Glomerular visceral epithelial cell (primary cell): ENCODE data around the gene UBE3B.
A peak's percentile ranks its signal among the peaks of the same experiment; 100 is the strongest.

Experiments used
- DNase-seq: peaks from one replicate; pipeline ENCODE4 v3.0.0-alpha.2; 2016; ENCODE audit errors: extremely low spot score

Gene UBE3B

GRCh38 chr12:109532721-109533486 is 55.5 kb downstream of the UBE3B start:
- DNase-seq: no peak

GRCh38 chr12:109533487-109533740 is 56.0 kb downstream of the UBE3B start:
- DNase-seq: no peak

GRCh38 chr12:109534456-109534855 is 57.0 kb downstream of the UBE3B start:
- no peak for DNase-seq

- DNase-seq: no peak
Observed at GRCh38 chr12:109535231-109535862, 57.9 kb downstream of the UBE3B start.

GRCh38 chr12:109535863-109536250 is 58.4 kb downstream of the UBE3B start:
- DNase-seq: no peak

- DNase-seq: no peak
Observed at GRCh38 chr12:109537136-109537535, 59.7 kb downstream of the UBE3B start.

GRCh38 chr12:109538191-109538863 is 60.9 kb downstream of the UBE3B start:
- DNase-seq: no peak

GRCh38 chr12:109539508-109539907 is 62.1 kb downstream of the UBE3B start:
- DNase-seq: no peak

- DNase-seq: no peak
Observed at GRCh38 chr12:109540526-109541412, 63.3 kb downstream of the UBE3B start.

GRCh38 chr12:109541413-109541726 is 63.9 kb downstream of the UBE3B start:
- no peak for DNase-seq

- DNase-seq: peak; percentile 17
Observed at GRCh38 chr12:109542014-109542413, 64.6 kb downstream of the UBE3B start.

- DNase-seq: no peak
Observed at GRCh38 chr12:109542876-109543275, 65.4 kb downstream of the UBE3B start.

GRCh38 chr12:109544955-109545531 is 67.6 kb downstream of the UBE3B start:
- DNase-seq: peak; percentile 60

- DNase-seq: no peak
Observed at GRCh38 chr12:109545826-109546225, 68.4 kb downstream of the UBE3B start.

GRCh38 chr12:109547286-109547685 is 69.9 kb downstream of the UBE3B start:
- DNase-seq: no peak

GRCh38 chr12:109548258-109548657 is 70.8 kb downstream of the UBE3B start:
- no peak for DNase-seq

- no peak for DNase-seq
Observed at GRCh38 chr12:109549613-109550270, 72.3 kb downstream of the UBE3B start.

GRCh38 chr12:109550281-109550680 is 72.8 kb downstream of the UBE3B start:
- DNase-seq: no peak

- DNase-seq: no peak
Observed at GRCh38 chr12:109551108-109551507, 73.7 kb downstream of the UBE3B start.

GRCh38 chr12:109552971-109553370 is 75.5 kb downstream of the UBE3B start:
- no peak for DNase-seq

GRCh38 chr12:109553483-109553882 is 76.0 kb downstream of the UBE3B start:
- DNase-seq: peak; percentile 36
